Measurements from ENCODE around the gene RBM26.
A peak's percentile ranks its signal among the peaks of the same experiment; 100 is the strongest.

The RBM26 gene

DNA sequence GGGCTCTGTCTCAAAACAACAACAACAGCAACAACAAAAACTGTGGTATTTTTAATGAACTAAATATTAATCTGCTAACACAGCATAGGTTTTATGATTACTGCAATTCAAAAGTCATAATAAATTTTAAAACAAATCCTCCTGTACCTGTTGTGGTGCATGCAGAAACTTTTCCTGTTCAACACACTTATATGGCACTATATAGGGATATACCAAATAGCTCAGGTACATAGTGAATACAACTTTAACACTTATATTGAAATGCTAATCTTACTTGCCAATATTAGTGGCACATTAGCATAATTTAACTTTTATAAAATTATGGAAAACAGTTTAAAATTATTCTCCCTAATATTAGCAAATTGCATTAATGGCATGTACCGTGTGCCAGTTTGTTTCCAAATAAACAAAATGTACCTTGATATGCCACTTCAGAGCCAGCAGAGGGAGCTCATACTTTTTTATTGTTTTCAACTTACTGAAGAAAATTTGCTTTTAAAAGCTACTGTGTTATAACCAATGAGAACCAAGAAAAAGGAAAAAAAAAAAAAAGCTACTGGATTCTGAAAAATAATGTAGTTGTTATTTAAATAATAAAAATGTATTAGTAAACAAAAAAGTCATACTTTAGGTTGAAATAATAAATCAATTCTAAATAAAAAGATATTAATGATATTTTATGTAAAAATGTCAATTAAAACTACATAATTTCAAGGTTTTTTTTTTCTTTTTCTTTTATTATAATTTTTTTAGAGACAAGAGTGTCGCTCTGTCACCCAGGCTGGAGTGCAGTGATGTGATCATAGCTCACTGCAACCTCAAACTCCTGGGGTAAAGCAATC, 18.0 kb upstream of the RBM26 start:
- DNase-seq (ENCODE audit: low read depth) = no peak

DNA sequence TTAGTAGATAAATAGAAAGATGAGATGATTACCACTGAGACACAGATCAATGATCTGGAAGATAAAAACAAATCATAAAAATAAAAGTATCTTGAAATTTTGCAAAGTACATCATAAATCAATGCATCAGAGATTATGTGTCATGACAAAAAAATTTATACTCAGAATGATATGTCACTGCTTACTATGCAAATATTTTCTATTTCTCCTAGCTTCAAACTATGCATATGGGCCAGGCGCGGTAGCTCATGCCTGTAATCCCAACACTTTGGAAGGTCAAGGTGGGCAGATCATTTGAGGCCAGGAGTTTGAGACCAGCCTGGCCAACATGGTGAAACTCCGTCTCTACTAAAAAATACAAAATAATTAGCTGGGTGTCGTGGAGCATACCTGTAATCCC, 17.3 kb upstream of the RBM26 start:
- DNase-seq (ENCODE audit: low read depth) = no peak

DNA sequence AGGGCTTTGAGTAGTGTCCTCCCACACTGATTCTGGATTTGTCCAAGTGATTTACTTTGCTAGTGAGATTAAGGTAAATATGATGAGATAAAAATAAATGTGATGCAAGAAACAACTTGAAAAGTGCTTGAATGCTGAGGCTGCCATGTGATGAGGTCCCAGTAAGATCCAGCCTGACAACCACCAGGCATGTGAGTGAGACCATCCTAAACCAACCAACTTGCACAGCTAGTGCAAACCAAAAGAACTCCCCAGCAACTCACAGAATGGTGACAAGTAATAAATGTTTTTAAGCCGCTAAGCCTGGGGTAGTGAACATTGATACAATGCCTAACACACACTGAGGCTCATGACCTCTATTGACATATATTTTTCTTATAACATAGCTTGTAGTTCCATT, 13.3 kb upstream of the RBM26 start:
- no peak for DNase-seq (ENCODE audit: low read depth)

DNA sequence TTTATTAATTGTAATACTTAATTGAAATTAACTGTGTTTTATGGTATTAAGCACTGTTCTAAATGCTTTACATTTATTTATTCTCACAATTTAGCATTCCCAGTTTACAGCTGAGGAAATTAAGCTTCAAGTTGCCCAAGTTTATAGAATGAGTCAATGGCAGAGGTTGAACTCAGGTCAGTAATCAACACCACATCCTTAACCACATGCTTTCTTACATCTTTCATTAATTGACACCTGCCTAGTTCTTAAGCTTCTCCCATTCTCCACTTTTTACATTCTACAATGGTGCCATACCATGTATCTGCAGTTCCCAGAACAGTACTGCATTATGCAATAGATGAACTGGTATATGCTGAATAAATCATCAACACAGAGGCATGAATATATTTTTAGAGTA, 11.7 kb upstream of the RBM26 start:
- no peak for DNase-seq (ENCODE audit: low read depth)

DNA sequence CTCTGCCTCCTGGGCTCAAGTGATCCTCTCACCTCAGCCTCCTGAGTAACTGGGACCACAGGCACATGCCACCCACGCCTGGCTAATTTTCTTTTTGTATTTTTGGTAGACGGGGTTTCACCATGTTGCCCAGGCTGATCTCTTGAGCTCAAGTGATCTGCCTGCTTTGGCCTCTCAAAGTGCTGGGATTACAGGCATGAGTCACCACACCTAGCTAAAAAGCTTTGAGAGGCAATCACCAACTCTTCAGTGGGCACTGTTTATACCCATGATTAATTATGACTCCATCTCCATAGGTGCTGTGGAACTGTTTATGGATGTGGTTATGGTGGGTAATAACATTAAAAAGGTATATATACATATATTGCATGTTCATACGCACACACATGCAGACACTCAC, 7.5 kb upstream of the RBM26 start:
- no peak for DNase-seq (ENCODE audit: low read depth)

DNA sequence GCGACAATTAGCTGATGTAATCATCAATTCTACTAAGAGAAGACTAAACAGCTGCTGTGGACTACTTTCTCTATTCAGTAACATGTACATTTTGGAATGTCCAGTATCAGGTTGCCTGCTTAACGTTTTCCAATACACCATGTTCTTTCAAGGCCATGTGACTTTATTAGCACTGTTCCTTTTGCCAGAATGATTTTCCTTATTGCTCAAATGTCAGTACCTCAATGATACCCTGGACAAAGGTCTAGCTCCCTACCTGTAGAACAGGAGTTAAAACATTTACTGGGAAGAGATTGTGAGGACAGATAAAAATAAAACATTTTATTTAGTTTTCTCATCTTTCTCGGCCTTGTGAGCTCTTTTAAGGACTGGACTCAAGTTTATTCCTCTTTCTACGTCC, 3.8 kb upstream of the RBM26 start:
- no peak for DNase-seq (ENCODE audit: low read depth)

DNA sequence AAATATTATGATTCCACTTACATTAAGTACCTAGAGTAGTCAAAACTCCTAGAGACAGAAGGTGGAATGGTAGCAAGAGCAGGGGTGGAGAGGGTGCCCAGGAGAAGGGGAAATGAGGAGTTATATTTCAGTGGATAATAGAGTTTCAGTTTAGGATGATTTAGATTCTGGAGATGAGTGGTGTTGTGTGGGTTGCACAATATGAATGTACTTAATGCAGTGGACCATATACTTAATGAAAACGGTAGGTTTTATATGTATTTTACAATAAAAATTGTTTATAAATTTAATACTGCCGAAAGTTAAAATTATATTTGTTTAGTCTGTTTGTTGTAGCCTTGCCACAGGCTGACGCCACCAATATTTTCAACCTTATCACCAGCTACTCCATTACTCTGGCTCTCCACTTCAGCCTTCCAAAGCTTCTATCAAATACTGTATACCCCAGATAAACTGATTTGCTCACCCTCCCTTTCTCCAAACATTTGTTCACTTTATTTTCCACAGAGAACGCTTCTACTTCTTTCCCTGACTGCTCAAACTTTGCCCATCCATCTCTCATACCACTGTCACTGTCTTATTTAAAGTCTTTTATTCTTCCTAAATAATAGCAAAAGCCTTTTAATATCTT, 1.4 kb upstream of the RBM26 start:
- no peak for DNase-seq (ENCODE audit: low read depth)

DNA sequence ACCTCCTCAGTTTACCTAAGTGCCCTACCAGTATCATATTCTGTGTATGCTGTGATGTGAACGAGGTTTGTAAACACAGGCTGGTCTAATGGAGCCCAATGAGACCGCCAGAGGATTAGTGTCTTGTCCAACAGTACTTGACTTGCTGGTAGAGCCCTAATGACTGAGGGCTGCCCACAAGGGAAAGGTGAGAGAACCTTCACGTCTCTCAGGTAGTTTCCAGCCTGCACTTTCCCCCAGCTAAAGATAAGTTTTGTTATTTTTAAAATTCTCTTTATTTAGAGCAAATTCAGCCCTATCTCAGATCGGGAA, 498 bp upstream of the RBM26 start:
- no peak for DNase-seq (ENCODE audit: low read depth)

DNA sequence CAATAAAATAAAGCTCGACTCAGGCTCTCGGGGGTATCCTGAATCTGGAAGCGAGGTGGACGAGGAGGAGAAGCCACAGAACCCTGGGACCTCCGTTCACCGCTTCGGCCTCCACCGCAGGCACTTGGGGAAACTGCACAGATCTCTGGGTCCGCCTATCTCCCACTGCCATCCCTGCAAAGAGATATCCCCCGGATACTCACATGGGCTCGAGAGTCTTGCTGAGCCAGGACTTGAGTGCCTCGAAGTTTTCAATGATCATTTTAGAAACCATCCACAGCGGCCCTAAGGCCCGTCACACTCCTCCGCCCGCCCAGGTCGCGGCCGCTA, 589 bp downstream of the RBM26 start:
- peak; percentile 47 for DNase-seq (ENCODE audit: low read depth)

DNA sequence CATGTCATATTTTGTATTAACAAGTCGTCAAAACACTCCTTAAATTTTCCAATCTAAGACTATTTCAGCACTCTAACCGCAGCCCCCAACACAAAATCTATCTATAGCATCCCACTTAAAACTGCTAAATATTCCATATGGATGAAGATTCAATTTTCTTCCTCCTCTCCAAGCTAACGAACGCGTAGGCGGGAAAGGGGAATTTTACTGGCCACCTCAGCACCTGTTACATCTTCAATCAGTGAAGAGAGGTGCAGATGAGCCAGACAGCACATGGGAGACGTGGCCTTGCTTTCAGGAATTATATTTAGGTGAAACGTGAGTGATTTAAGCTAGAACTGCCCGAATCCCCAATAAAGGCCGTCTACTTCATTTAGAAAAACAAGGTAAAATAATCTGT, 1.1 kb downstream of the RBM26 start:
- no peak for DNase-seq (ENCODE audit: low read depth)

DNA sequence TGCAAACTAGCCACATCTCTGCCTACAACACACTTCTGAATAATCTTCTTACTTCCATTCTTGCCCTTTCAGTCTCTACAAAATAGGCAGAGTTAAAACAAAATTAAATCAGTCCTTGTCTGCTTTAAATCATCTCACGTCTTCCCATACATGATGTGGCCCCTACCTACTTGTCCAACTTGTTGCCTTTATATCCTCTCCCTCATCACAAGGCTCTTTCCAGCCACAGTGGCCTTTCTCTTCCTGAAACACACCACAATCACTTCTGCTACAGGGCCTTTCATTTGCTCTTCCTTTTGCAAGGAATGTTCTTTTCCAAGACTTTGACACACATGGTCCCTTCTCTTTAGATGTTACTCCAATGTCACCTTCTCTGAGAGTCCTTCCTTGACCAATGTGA, 1.7 kb downstream of the RBM26 start:
- no peak for DNase-seq (ENCODE audit: low read depth)

DNA sequence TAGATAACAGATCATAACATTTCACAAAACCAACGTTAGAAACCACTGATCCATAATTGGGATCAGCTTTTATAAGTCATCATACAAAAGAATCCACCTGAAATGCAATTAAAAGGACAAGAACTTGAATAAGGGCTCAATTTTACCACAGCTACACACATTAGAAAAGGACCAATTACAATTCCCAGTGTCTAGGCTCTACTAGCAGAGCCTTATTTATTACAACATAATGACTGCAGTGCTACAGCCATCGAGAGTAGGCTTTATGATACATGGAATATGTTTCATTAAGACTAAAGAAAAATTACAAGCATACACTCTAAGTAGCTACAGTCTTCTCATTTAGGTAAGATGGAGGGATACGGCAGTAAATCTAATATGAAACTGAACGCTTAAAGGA, 2.9 kb downstream of the RBM26 start:
- no peak for DNase-seq (ENCODE audit: low read depth)

DNA sequence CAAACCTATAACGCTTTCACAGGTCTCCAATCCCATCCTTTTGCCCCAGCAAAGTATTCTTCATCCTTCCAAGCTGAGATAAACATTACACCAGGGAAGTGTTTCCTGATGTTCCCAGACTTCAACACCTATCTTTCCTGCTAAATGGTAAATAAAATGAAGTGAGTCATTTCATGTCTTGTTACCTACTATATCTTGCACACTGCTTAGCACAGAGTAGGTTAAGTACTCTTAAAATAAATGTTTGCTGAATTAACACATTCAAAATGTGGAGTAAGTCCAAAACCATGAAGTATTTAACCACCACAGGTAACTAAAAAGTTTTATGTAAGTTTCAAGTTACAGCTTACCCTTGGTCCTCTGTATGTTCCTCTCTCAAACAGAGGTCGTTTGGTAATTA, 3.4 kb downstream of the RBM26 start:
- no peak for DNase-seq (ENCODE audit: low read depth)

DNA sequence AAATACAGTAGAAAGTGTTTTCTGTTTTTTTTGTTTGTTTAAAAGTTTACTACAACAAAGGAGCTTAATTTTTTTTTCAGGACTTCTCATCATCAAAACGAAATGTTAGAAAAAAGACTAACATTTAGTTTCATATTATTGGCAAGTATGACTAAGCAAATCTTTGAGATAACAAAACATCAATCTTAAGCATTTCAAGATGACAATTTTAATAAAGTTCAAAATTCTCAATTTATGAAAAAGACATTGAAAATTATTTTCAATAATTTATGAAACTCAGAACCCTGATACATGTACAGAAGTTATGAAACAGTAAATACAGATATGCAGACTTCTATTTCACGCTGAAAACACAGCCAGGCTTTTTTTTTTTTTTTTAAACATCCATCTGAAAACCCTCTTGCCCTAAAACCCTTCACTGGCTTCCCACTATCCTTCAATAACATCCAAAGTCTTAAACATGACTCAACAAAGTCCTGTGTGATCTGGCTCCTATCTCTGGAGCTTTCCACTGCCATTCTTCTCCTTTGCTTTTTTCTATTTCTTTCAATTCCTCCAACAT, 3.9 kb downstream of the RBM26 start:
- no peak for DNase-seq (ENCODE audit: low read depth)

DNA sequence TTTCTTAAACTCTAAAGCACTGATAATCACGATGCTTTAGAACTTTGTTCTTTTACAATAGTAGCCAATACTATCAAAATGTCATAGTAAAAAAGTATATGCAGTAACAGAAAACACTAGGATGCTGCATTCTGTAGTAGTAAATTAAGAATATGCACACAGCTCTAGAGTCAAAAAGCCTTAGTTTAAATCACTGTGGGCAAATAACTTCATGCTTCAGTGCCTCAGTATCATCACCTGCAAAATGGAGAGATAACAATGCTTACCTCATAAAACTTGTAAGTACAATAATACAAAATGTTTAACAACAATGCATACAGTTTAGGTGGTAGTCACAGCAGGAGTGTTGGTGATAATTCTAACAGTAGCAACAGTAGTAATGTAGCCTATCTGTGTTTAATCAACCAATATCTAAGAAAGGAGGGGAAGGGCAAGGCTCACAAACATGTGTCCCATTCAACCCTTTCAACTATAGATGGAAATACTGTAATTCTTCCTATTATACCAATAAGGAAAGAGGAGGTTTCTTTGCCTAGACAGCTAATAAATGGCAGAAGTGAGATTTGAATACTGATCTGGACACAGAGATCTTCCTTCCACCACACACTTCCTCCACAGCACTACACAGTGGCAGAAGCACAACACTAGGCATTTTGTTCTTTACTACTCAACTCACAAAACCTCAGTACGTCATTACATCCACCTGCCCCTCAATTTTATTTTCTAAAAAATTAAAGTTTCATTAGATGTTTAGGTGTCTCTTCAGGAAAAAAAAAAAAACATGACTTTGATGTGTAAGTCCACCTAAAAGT, 4.6 kb downstream of the RBM26 start:
- DNase-seq (ENCODE audit: low read depth) = no peak

DNA sequence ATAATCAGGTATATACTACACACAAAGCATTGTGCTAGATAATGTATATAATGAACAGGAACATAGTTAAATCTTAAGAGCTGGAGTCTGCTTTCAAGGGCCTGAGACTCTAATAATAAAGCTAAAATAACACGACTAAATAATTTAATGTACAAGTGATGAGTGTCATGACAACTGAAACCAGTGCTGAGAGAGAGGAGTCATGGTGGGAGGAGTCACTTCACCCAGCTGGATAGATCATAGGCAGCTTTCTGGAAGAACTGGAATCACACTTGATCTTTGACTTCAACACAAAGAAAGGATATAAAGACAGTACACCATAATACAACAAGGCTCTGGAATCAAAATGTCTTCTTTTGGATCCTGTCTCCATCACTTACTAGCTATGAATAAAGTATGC, 7.1 kb downstream of the RBM26 start:
- no peak for DNase-seq (ENCODE audit: low read depth)

DNA sequence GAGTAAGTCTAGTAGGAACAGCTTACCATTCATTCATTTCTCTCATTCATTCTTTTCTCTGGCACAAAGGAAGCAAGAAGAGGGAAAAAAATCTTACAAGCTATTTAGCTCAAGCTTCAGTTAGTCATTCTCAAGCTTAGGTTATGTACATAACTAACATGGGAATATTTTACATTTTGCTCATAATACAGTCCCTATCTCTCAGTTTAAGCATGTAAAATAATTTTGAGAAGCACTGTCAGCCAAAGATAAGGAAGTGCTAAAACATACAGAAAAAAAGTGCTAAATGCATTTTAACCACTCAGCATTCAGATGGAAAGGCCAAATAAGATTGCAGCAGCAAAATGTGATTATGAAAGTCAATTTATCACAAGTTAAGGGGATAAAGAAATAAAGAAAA, 7.9 kb downstream of the RBM26 start:
- no peak for DNase-seq (ENCODE audit: low read depth)

DNA sequence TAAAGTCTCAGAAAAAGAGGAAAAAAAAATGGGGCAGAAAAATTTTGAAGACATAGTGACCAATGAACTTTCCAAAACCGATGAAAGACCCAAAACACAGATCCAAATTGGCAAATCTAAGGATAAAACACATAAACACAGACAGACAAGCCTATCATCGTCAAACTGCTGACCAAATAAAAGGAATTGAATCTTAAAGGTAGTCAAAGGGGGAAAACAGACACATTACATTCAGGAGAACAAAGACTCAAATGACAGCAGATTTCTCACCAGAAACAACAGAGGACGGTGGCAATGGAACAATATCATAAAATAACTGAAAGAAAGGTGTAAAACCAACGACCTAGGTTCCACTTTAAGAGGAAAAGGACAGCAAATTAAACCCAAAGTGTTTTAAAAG, 10.2 kb downstream of the RBM26 start:
- no peak for DNase-seq (ENCODE audit: low read depth)

DNA sequence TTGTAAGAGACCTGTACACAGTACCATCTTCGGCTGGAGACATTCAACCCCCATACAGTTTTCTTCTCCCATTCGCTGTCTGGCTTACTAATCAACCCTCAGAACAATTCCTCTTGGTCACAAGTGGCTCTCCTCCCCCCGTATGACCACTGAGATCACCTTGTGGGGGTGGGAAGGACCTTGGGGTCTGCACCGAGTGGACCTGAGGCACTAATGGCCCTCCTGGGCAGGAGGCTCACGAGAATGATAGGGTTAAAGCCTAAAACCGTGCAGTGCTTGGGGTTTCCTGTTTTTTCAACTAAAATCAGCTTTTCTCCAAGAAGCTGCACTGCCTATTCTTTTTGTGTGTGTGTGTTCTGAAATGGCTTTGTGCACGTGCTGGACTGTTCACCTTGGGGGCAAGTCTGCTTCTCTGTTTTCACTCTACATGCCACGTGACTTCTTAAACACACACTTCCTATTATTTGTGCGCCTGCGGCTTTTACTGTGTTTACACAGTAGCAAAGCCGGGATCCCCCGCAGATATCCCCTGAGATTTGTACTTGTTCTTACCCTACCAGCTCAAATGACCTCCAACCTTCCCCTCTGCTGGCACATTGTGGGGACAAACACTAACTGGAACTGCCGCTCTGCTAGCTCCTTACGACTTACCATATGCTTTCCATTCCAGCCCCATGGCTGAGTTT, 12.3 kb downstream of the RBM26 start:
- no peak for DNase-seq (ENCODE audit: low read depth)

DNA sequence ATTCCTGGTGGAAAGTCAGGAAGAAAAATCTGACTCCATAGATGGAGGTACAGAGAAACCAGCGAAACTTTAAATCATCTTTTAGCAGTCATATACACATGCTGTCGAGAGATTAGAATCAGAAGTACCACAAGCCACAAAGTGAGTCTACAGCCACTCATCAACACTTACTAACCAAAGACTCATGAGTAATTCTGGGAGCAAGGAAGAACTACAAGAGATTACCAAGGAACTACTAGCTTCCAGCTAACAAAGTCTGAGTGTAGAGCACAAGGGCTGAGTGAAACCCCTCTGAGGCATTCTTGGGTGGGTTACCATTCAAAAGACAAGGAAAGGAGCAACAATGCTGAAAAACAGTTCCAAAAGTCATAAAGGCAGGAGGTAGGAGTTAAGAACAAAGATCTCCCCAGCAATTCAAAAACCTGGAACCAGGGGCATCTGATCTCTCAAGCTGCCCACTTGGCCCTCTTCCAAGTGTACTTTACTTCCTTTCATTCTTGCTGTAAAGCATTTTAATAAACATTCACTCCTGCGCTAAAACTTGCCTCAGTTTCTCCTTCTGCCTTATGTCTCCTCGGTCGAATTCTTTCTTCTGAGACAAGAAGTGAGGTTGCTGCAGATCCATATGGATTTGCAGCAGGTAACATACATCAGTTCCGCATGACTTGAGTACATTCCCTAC, 13.0 kb downstream of the RBM26 start:
- DNase-seq (ENCODE audit: low read depth) = no peak

DNA sequence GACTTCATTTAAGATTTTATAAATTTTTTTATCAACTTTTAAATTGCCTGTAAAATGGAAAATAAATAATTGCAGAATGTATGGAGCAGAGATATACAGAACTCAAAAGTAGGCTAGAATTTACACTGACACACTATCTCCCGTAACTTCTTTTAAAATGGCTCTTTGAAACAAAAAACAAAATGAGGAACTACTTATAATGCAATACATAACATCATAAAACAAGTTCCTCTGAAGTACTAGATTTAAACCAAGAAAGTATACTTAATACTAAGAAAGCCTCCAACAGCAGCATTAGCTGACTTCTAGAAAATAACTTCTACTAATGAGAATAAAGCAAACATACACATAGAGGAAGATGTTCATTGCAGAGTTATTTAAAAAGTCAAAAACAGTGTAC, 17.0 kb downstream of the RBM26 start:
- DNase-seq (ENCODE audit: low read depth) = no peak

DNA sequence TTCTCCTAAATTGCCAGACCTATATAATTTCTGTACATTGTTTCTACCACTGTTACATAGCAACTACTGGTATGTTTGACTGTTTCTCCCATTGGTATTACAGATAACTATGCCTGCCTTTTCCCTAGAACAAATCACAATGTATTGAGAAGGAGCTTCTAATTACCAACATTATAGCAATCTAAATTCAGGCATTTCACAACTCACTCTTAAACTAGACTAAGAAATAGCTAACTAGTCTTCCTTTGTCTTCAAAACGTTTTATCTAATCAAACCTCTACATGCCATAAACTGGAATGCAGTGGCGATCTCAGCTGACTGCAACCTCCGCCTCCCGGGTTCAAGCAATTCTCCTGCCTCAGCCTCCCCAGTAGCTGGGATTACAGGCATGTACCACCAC, 18.2 kb downstream of the RBM26 start:
- DNase-seq (ENCODE audit: low read depth) = no peak
